ENCODE measurements around the gene RNF115. TPM values are rescaled to one million over a fixed set of nuclear protein-coding genes. Genes with fewer than 3 reads are reported as not detected.

The RNF115 gene
- total RNA-seq, 2 donors from 2014 or later, result 12.7 to 13.2 TPM

DNA sequence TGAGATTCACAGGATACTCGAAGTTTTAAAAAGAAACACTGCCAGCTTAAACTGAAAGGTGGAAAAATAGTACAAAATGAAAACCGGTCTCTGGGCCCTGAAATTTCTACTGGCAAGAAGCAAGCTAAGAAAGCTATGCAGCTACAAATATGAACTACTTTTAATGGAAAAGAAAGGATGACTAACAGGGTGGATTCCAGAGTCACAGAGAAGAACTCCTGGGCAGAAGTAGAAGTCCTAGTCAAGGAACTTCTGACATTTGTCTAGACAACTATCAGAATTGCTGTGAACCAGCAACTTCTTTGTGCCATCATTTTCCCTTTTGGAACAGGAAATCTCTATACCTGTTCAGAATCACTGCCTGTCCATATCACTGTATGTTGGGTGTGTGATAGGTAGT lies 66.5 kb downstream of the RNF115 start:
- intact Hi-C loops (cut with DNase I), result no loop called here
- Histone ChIP-seq H3K4me3 (no peak overlapping the region), H3K27me3 (no peaks in the 10 kb centered on the region), H3K4me1 (no peaks in the 10 kb centered on the region), H3K9me3 (no peaks in the 10 kb centered on the region), H3K36me3 (replicated peaks in 1 of 2; ENCODE audit: insufficient read depth in 1 of 2, low read depth in 2 of 2) (peaks cover 0 to 3% of the 10 kb centered on the region in 2 donors), H3K27ac (no peak overlapping the region)
- no peak for DNase-seq
- 98% methylated on average over 2 of the region's 2 CpGs for WGBS, 2 donors
- ATAC-seq, result no peak
- no peak for TF ChIP-seq POLR2A (IDR thresholded peaks at IDR 0.05)

GRCh38 chr1:145751491-145752037 lies 72.3 kb downstream of the RNF115 start:
- Histone ChIP-seq H3K4me1 (no peaks in the 10 kb centered on the region), H3K36me3 (replicated peaks in 1 of 2; ENCODE audit: insufficient read depth in 1 of 2, low read depth in 2 of 2) (peaks cover 0 to 11% of the 10 kb centered on the region in 2 donors)

GRCh38 chr1:145750426-145750825 lies 73.5 kb downstream of the RNF115 start:
- intact Hi-C loops (cut with DNase I), result no loop called here

More at GRCh38 chr1:145751491-145752037, 72.3 kb downstream of the RNF115 start:
- TF ChIP-seq POLR2A (IDR thresholded peaks at IDR 0.05), result no peak
- TF ChIP-seq, protein P1, sequence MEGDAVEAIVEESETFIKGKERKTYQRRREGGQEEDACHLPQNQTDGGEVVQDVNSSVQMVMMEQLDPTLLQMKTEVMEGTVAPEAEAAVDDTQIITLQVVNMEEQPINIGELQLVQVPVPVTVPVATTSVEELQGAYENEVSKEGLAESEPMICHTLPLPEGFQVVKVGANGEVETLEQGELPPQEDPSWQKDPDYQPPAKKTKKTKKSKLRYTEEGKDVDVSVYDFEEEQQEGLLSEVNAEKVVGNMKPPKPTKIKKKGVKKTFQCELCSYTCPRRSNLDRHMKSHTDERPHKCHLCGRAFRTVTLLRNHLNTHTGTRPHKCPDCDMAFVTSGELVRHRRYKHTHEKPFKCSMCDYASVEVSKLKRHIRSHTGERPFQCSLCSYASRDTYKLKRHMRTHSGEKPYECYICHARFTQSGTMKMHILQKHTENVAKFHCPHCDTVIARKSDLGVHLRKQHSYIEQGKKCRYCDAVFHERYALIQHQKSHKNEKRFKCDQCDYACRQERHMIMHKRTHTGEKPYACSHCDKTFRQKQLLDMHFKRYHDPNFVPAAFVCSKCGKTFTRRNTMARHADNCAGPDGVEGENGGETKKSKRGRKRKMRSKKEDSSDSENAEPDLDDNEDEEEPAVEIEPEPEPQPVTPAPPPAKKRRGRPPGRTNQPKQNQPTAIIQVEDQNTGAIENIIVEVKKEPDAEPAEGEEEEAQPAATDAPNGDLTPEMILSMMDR (IDR thresholded peaks at IDR 0.05), result no peak
- no peak overlapping the region for H3K27ac ChIP-seq
- DNase-seq (no peak), ATAC-seq (no peak)
- WGBS, 2 donors, result 87 to 92% methylated on average over 5 of the region's 5 CpGs
- no peak overlapping the region for H3K4me3 ChIP-seq
- no peaks in the 10 kb centered on the region for H3K27me3 ChIP-seq
- intact Hi-C loops (cut with DNase I), result no loop called here
- no peaks in the 10 kb centered on the region for H3K9me3 ChIP-seq

GRCh38 chr1:145747398-145748247 lies 76.3 kb downstream of the RNF115 start:
- no peak for ATAC-seq
- H3K27me3 ChIP-seq, result no peaks in the 10 kb centered on the region
- 85 to 92% methylated on average over 9 of the region's 9 CpGs for WGBS, 2 donors

More at GRCh38 chr1:145750426-145750825, 73.5 kb downstream of the RNF115 start:
- WGBS, 2 donors, result 74 to 75% methylated on average over 5 of the region's 5 CpGs
- Histone ChIP-seq H3K9me3 (no peaks in the 10 kb centered on the region), H3K4me1 (no peaks in the 10 kb centered on the region), H3K36me3 (replicated peaks in 1 of 2; ENCODE audit: insufficient read depth in 1 of 2, low read depth in 2 of 2) (peaks cover 0 to 11% of the 10 kb centered on the region in 2 donors), H3K27me3 (no peaks in the 10 kb centered on the region), H3K4me3 (no peak overlapping the region), H3K27ac (no peak overlapping the region)
- DNase-seq, result no peak
- TF ChIP-seq, protein P1 (IDR thresholded peaks at IDR 0.05), result no peak
- TF ChIP-seq POLR2A (IDR thresholded peaks at IDR 0.05), result no peak
- ATAC-seq, result no peak

DNA sequence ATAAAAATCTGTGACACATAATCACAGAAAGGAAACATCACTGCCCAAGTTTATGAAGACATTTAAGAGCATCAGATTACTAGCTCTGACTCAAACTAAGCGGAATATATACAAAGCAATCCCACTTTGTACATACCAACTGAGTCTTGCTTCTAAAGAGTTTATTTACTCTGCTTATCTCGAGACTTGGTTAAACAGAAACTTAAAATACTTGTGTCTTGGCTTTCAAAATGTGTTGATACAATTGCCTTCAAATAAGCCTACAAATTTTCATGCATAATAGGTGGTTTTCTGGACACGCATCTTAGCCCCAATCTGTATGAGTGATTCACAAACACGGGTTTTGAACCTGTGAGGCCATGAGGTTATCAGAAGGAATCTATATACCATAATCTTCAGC lies 83.6 kb downstream of the RNF115 start:
- TF ChIP-seq, protein P1 (IDR thresholded peaks at IDR 0.05), result no peak
- no peak for TF ChIP-seq POLR2A (IDR thresholded peaks at IDR 0.05)
- ATAC-seq (peak; percentile 64), DNase-seq (no peak)
- Histone ChIP-seq H3K4me1 (peaks cover 8% of the 10 kb centered on the region), H3K9me3 (no peaks in the 10 kb centered on the region), H3K27me3 (no peaks in the 10 kb centered on the region), H3K36me3 (replicated peaks in 1 of 2; ENCODE audit: insufficient read depth in 1 of 2, low read depth in 2 of 2) (peaks cover 0 to 7% of the 10 kb centered on the region in 2 donors), H3K27ac (no peak overlapping the region), H3K4me3 (no peak overlapping the region)
- intact Hi-C loops (cut with DNase I), result no loop called here
- 24 to 27% methylated on average over 4 of the region's 4 CpGs for WGBS, 2 donors

More at GRCh38 chr1:145747398-145748247, 76.3 kb downstream of the RNF115 start:
- no peaks in the 10 kb centered on the region for H3K9me3 ChIP-seq
- H3K27ac ChIP-seq, result no peak overlapping the region
- DNase-seq, result no peak
- peaks cover 0 to 18% of the 10 kb centered on the region in 2 donors for H3K36me3 ChIP-seq (replicated peaks in 1 of 2; ENCODE audit: insufficient read depth in 1 of 2, low read depth in 2 of 2)
- TF ChIP-seq, protein P1 (IDR thresholded peaks at IDR 0.05), result no peak
- no peak for TF ChIP-seq POLR2A (IDR thresholded peaks at IDR 0.05)
- H3K4me3 ChIP-seq, result no peak overlapping the region
- intact Hi-C loops (cut with DNase I), result no loop called here
- no peaks in the 10 kb centered on the region for H3K4me1 ChIP-seq

Measured in body of pancreas (tissue), 4 donors.